EH (cell line): ENCODE results near the gene ARHGAP36.

Source experiments
- DNase-seq: peaks from one replicate; pipeline ENCODE4 v3.0.0-alpha.2; 2015; ENCODE audit warnings: low read depth

Gene ARHGAP36

DNA sequence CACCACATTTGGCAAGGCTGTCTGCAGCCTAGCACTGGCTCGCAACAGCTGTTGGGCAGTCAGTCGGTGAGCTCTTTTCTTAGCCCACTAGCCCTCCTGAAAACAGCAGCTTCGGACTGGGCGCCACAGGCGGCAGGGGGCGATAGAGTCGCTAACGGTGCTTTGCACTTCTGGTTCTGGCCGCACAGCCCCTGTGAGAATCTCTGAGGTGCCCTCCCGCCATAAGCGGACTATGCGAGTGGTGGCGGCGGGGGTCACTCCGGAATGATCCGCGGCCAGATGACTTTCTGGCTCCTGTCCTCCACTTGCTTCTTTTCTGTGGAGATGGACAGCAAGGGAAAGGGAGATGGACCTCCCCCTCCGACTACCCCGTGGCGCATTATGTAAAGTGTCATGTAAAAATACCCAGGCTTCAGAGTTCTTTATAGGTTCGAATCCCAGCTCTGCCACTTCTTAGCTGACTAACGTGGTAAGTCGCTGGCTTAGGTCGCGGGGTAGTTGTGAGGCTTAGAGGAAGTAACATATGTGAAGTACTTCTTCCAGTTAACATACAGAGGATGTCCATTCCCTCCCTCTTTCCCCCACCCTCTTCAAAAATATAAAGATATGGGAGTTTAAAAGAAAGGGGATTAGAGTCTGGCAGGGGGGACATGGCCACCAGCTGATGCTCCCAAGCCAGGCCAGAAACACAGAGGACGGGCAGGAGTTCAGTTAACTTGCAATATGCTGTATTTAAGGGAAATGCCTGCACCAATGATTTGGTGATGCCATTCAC is 11.0 kb downstream of the ARHGAP36 start:
- DNase-seq = peak; percentile 1

DNA sequence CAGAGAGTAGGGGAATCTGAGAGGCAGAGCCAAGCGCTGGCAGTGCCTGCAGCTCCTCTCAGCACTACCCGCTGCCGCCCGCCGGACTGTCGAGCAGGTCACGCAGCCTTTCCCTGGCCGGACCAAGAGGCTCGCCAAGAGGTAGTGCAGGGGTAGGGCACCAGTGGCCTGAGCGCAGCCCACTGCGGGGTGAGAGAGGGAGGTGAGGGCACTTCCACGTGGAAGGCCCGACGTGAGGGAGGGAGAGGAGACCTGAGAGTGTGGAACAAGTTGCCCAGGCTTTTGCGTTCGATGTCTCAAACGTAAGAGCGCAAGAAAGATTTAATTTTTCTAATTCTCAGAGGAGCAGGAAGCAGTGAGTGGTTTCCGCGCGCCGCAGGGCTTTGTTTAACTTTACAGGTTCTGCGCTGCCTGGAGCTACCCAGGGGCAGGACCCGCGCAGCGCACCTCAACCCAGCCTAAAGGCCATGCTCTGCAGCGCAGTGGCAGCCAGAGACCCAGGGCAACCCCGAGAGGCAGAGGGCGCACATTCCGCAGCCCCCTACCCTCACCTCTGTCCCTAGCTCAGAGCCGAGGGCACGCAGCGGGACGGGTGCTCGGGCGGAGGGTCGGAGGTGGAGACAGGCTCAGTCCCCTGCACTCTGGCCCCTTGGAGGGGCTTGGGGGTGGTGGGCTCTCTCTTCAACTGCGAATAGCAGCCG is 14.9 kb downstream of the ARHGAP36 start:
- no peak for DNase-seq

DNA sequence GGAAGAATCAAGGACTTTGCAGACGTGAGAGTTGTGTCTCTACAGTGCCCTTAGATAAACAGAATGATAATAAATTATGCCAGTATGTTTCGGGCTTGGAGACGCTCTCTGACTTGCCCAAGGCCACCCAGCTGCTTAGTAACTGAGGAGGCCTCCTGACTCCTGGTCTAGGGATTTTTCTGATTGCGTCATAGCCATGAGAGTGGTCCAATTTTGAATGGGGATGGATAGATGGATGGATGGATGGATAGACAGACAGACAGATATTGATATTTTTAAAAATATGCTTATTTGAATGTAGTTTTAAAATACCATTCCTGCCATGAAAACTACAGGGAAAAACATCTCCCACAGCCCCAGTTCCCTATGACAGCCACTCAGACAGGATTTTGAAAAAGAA is 15.5 kb downstream of the ARHGAP36 start:
- DNase-seq = no peak

- no peak for DNase-seq
Observed at GRCh38 chrX:131081772-131082740, 23.9 kb downstream of the ARHGAP36 start.

DNA sequence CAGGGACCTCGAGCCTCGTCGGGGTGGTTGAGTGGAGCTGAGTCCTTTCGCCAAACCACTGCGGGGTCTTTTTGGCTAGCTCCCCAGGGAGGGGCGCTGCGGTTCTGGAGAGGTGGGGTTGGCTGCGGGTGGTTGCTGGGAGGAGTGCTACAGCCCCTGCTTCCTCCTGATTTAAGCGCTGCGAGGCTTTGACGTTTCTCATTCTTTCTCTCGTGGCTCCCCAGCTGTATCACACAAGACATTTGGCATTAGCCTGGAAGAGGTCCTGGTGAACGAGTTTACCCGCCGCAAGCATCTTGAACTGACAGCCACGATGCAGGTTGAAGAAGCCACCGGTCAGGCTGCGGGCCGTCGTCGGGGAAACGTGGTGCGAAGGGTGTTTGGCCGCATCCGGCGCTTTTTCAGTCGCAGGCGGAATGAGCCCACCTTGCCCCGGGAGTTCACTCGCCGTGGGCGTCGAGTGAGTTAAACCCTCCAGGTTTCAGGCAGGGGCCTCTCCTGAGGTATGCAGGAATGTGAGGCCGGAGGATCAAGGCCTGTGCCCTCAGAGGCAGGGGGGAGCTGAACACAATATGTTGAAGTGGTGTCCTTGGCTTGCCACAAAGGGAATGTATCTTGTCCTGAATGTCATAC is 25.5 kb downstream of the ARHGAP36 start:
- DNase-seq = no peak

GRCh38 chrX:131084145-131084544 is 26.0 kb downstream of the ARHGAP36 start:
- no peak for DNase-seq

- no peak for DNase-seq
Observed at GRCh38 chrX:131136776-131137175, 78.6 kb downstream of the ARHGAP36 start.

DNA sequence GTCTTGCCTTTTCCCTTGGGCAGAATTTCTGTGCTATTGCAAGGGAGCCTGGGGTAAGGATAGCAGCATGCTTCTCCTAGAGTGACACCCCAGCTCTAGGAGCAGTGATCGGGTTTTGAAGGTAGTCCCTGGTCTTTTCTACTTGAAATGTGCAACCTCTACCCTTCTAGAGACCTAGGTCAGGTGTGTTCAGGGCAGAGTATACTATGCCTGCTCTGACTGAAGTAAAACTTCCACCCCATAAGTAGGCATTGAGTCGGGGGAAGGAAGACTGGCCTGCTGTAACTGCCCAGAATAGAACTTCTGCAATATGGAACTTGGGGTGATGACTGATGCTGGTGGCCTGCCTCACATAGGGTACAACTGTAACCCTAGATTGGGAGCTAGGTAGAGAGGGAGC is 80.9 kb downstream of the ARHGAP36 start:
- no peak for DNase-seq
